GM18505 (cell line): ENCODE results near the gene CRYBG2.
"Not testable (repeated sequence)": the region's sequence is repeated elsewhere in the genome, so short reads cannot be mapped to it uniquely, and the experiment has no call there.

Source experiments
- ATAC-seq: cut with Tn5 transposase; IDR thresholded peaks from one replicate; pipeline ENCODE4 v1.9.1; 2021; ENCODE audit not compliant: unreplicated experiment
- POLR2A ChIP-seq: IDR thresholded peaks from 4 replicates; pipeline ENCODE4 v1.6.1; 2011; ENCODE audit warnings: borderline replicate concordance; ENCODE audit not compliant: insufficient read depth, insufficient read length; ENCODE audit errors: extremely low read depth

CRYBG2 gene

DNA sequence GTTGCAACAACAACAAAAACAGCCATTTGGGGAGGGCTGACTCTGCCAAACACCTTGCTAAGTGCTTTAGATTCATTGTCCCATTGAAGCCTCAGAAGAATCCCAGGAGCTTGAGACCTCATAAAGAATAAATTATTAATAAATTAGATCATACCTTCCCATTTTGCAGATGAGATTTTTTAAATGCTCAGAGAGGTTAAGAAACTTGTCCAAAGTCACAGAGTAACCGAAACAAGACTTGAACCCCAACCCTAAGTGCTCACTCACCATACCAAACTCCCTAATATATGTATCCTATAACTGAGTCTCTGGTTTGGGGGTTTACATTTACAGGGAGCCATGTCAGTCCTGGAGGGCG, 3.6 kb downstream of the CRYBG2 start:
- no peak for ATAC-seq
- TF ChIP-seq POLR2A, result no peak

DNA sequence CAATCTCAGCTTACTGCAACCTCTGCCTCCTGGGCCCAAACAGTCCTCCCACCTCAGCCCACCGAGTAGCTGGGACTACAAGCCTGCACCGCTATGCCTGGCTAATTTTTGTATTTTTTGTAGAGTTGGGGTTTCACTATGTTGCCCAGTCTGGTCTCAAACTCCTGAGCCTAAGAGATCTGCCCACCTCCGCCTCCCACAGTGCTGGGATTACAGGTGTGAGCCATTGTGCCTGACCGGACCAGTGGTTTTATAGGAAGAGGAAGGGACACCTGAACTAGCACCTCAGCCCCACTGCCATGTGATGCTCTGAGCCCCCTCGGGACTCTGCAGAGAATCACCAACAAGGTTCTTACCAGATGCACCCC, 4.1 kb downstream of the CRYBG2 start:
- TF ChIP-seq POLR2A, result no peak
- no peak for ATAC-seq

DNA sequence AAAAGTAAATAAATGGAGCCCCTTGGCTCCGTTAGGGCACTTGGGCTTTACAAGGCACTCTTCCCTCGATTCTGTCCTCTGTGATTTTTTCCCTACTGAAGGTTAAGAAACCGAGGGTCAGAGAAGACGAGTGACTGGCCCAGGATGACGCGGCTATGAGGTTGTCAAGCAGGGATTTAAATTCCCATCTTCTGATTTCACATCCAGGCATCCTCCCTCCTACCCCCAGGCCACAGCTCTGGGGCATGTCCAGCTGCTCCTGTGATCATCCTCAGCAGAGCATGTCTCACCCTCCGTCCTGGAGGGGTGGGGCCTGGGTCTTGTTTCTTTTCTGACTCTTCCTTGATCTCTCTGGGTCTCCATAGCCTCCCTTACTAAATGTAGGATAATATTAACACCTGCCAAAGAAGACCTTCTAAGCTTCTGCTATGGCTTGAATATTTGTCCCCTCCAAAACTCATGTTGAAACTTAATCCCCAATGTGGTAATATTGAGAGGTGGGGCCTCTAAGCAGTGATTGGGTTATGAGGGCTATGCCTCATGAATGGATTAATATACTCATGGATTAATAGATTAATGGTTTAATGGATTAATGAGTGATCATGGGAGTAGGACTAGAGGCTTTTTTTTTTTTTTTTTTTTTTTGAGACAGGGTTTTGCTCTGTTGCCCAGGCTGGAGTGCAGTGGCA, 4.6 kb downstream of the CRYBG2 start:
- ATAC-seq, result no peak
- no peak for TF ChIP-seq POLR2A

DNA sequence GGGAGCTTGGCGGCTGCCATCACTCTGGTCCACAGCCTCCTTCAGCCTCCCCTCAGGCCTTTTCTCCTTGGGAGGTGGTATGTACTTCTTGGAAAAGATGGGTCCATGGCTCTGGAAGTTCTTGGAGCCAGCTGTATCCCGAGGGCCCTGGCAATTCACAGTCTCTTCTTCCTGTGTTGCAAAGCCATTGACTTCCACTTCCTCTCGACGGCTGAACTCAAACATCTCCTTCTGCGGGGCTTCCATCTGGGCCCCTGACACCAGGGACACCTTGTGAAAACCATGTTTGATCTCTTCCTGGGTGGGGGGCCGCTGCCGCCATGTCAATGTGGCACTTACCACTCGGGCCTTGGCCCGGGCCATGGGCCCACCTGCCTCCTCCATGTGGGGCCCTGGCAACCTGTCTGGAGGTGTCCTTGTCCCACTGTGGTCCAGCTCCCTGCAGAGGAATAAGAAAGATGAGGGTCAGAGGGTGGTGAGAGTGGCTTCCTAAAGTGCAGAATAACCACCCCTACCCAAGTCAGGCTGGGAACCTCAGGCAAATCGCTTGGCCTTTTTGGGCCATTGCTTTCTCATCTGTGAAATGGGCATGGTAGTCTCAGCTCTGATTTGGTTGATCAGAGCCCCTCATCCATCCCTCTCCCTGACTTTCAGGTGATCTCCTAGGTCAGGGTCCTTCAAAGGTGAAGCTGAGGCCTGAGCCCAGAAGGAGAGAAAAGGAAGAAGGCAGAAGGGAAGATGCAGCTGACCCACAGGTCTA, 7.5 kb downstream of the CRYBG2 start:
- no peak for TF ChIP-seq POLR2A
- ATAC-seq, result no peak

DNA sequence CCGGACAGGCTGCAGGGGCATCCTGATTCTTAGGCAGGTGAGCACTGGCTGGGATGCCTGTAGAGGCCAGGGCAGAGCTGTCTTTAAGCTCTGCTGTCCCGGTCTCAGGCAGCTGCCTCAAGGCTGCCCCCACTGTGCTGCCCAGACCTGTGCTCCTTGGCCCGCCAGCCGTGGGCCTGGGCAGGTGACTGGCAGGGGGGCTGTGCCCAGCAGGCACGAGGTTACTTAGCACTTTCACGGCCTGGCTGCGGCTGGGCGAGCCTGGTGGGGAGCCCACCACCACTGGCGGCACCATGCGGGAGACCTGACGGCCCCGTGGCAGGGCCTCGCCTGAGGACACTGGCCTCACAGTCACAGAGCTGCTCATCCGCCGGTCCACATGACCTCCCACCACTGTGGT, 8.2 kb downstream of the CRYBG2 start:
- no peak for TF ChIP-seq POLR2A
- no peak for ATAC-seq

DNA sequence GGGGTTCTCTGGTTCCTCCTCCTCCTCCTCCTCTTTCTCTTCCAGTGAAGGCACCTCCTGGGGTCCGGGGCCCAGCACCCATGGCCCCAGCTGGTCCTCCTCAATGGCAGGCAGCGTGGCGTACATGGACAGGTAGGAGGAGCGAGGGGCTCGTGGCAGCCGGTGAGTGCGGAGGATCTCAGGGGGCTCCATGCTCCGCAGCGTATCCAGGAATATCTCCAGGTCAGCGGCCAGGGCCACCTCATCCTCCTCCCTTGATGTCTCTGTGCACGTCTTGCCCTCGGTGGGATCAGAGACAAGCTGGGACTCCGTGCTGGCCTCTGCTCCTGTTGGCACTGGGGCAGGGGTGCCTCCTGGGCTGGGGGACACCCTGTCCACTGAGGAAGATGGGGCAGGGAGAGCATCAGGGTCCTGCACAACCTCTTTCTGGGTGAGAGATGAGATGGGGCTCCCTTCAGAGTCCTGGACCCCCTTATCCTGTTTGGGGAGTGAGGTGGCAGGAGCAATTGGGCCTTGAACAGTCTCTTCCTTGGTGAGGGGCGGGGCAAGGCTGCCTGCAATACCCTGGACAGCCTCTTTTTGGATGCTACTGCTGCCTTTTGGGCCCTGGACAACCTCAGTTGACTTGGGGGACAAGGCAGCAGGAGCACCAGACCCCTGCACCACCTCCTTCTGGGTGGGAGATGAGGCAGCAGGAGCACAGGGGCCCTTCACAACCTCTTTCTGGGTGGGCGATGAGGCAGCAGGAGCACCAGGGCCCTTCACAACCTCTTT, 9.6 kb downstream of the CRYBG2 start:
- no peak for ATAC-seq
- TF ChIP-seq POLR2A, result no peak

DNA sequence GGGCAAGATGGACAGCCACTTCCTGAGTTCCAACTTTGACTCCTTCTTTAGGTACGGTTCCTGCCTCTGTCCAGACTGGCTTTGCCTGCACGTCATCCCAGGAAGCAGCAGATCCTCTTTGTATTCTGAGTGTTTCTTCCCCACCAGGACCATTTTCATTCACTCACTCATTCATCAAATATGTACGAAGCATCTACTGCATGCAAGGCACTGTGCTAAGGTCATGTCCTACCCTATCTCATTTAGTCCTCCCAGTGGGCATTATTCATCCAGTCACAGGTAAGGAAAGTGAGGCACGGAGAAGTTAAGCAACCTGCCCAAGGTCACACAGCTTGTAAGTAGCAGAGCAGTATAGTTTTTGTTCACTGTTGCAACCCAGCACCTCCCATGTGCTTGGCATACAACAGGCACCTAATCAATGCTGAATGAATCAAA, 13.9 kb downstream of the CRYBG2 start:
- TF ChIP-seq POLR2A, result no peak
- no peak for ATAC-seq

DNA sequence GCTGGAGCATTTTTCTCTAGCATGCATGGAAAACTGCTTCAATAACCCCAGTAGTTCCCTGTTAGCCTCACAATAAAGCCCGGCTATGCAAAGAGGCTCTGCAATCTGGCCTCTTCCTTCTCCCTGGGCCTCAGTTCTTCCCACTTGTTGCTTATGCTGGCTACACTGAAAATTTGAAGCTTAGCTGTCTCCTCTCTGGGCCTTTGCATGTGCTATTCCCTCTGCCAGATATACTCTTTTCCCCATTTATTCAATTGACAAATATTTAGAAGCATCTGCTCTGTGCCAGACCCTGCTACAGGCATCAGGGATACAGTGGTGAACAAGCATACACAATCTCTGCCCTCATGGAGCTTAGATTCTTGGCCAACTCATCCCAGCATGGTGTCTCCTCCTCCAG, 15.3 kb downstream of the CRYBG2 start:
- no peak for ATAC-seq
- TF ChIP-seq POLR2A, result no peak

DNA sequence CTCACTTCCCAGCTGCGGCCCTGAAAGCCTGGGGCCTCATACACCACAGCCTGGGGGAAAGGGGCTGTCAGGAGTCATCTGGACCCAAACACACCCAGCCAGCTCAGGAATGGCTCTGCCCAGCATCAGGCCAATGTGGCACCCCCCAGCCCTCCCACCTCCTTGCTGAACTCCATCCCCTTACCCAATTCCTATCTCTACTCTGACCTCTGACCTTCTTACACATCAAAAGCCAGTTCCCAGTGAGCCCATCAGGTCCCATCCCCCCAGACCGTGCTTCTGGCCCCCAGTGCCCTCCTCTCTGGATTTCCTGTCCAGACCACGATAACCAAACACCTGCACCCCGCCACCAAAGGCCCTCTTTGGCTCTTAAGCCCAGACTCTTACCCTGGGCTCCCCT, 16.3 kb downstream of the CRYBG2 start:
- ATAC-seq, result no peak
- TF ChIP-seq POLR2A, result no peak

DNA sequence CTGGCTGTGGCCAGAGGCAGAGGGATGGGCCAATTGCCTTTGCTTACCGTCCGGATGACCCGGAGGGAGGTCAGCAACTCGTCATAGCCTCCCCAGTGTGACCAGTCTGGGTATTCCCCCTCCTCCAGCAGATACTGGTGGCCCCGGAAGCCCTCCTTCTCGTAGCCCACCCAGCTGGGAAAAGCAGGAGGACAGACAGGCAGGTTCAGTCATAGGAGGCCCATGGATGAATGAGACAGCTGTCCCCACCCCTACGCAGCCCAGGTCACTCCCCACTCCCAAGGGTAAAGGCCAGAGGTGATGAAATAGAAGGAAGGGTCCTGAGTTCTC, 16.8 kb downstream of the CRYBG2 start:
- ATAC-seq, result no peak
- no peak for TF ChIP-seq POLR2A

DNA sequence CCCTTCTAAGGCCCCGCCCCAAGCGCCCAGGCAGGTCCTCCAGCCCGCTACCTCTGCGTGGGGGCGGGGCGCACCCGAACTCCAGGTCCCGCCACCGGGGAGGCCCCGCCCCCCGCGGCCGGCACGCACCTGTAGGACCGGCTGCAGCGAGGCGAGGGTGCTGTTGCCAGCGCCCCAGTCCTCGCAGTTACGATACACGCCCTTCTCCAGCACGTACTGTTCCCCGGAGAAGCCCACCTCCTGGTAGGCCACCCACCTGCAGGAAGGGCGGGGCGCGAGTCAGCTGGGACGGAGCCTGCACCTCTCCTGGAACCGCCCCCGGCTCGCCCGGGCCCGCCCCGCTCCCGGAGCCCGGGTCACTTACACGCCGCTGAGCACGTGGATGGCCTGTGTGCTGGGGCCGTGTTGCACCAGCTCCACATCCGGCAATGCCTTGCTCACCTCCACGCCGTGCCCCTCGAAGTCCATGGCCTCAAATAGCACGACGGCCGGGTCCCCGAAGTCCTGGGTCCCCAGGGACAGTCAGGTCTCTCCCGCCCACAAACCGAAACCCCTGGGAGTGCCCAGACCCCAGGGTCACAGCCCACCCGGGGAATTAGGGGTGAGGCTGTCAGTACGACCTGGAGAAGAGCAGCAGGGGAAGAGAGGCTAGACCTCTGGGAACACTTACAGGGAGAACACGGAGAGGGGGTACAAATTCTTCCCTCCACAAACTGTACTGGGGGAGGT, 17.3 kb downstream of the CRYBG2 start:
- no peak for ATAC-seq

DNA sequence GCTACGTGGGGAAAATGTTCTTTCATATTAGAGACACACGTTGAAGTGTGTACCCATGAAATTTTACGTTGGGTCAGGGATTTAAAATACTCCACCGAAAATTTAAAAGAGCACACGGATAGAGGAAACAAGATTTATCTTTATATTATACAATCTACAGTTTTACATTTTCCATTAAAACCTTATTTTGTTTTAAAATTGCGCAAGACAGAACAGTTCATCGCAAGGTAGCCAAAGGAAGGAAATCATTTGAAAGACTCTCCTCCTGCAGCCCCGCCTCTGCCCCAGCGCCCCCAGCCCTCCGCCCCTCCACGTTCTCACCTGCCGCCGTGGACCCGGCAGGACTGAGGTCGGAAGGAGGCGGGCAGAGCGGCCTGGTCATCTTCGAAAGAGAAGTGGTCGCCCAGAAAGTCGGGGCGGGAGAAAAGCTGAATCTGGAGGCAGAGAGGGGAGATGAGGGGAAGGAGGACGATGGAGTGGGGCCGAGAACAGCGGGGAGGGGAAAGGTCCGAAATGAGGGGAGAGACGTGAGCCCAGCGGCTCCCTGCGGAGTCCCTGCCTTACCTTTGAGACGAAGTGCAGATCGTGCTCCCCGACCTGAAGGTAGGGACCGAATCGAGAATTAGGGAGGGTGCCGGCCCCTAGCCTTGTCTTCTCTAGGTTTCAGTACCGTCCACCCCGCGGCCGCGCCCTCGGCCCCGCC, 18.0 kb downstream of the CRYBG2 start:
- TF ChIP-seq POLR2A, result no peak
- no peak for ATAC-seq

More for the DNA sequence above, 17.3 kb downstream of the CRYBG2 start:
- TF ChIP-seq POLR2A, result no peak

DNA sequence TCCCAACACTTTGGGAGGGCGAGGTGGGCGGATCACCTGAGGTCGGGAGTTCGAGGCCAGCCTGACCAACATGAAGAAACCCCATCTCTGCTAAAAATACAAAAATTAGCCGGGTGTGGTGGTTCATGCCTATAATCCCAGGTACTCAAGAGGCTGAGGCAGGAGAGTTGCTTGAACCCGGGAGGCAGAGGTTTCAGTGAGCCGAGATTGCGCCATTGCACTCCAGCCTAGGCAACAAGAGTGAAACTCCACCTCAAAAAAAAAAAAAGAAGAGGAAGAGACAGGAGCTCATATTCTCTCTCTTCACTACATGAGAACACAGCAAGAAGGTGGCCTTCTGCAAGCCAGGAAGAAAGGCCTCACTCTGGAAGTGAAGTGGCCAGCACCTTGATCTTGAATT, 20.6 kb downstream of the CRYBG2 start:
- ATAC-seq, result not testable (repeated sequence)

DNA sequence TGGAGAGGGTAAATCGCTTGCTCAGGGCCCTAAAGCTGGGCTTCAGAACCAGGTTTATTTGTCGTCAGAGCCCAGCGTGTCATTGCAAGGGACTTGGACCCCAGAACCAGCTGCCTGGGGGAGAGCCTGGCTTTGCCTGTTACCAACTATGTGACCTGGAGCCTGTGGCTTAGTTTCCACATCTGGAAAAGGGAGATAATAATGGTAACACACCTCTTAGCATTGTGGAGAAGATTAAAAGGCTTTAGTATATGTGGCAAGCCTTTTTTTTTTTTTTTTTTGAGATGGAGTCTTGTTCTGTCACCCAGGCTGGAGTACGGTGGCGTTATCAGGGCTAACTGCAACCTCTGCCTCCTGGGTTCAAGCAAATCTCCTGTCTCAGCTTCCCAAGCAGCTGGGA, 23.7 kb downstream of the CRYBG2 start:
- TF ChIP-seq POLR2A, result no peak
- no peak for ATAC-seq

DNA sequence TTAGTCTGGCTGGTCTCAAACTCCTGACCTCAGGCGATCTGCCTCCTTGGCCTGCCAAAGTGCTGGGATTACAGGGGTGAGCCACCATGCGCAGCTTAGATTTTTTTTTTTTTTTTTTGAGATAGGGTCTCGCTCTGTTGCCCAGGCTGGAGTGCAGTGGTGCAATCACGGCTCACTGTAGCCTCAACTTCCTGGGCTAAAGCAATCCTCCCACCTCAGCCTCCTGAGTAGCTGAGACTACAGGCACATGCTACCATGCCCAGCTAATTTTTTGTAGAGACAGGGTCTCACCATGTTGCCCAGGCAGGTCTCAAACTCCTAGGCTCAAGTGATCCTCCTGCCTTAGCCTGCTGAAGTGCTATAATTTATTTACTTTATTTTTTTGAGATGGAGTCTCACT, 24.6 kb downstream of the CRYBG2 start:
- ATAC-seq, result not testable (repeated sequence)
